OCI-LY1 (cell line): ENCODE data around the gene TUBD1.

ENCODE experiments used
- H2AFZ ChIP-seq: fragments of 200-600 bp; sonication (generic), shearing (Covaris generic); 2 replicates; pipeline ENCODE4 v1.6.0; 2014; ENCODE audit warnings: antibody characterized with exemption, mild to moderate bottlenecking, low read length
- H3F3A ChIP-seq: fragments of 200-600 bp; sonication (generic), shearing (Covaris generic); 2 replicates; pipeline ENCODE4 v1.6.0; 2014; ENCODE audit warnings: mild to moderate bottlenecking, antibody characterized with exemption, low read length, moderate library complexity; ENCODE audit not compliant: insufficient read depth
- H3K27ac ChIP-seq: fragments of 200-600 bp; sonication (generic); 2 replicates; pipeline ENCODE4 v1.5.1; 2014; ENCODE audit warnings: low read length, mixed run types, mild to moderate bottlenecking, low read depth; ENCODE audit not compliant: poor library complexity, severe bottlenecking
- H3K27me3 ChIP-seq: fragments of 200-600 bp; sonication (generic); 2 replicates; pipeline ENCODE4 v1.6.0; 2014; ENCODE audit warnings: antibody characterized with exemption, mild to moderate bottlenecking, low read length, moderate library complexity; ENCODE audit not compliant: insufficient read depth
- H3K36me3 ChIP-seq: fragments of 200-600 bp; sonication (generic); 2 replicates; pipeline ENCODE4 v1.6.1; 2014; ENCODE audit warnings: mild to moderate bottlenecking, antibody characterized with exemption, low read length, moderate library complexity, mixed read lengths; ENCODE audit not compliant: insufficient read depth
- H3K4me1 ChIP-seq: fragments of 200-600 bp; sonication (generic); 2 replicates; pipeline ENCODE4 v1.5.1; 2014; ENCODE audit warnings: mild to moderate bottlenecking, low read length, moderate library complexity; ENCODE audit not compliant: insufficient read depth, severe bottlenecking
- H3K4me2 ChIP-seq: fragments of 200-600 bp; sonication (generic), shearing (Covaris generic); 2 replicates; pipeline ENCODE4 v1.6.1; 2014; ENCODE audit warnings: low read length
- H3K4me3 ChIP-seq: fragments of 200-600 bp; sonication (generic); 2 replicates; pipeline ENCODE4 v1.5.1; 2014; ENCODE audit warnings: low read length, low read depth, mild to moderate bottlenecking, mixed read lengths; ENCODE audit not compliant: poor library complexity, severe bottlenecking
- H3K79me2 ChIP-seq: fragments of 200-600 bp; shearing (Covaris generic); 2 replicates; pipeline ENCODE4 v1.6.1; 2016; ENCODE audit warnings: mixed run types, low read length, mixed read lengths; ENCODE audit not compliant: insufficient read depth
- H3K9ac ChIP-seq: fragments of 200-600 bp; sonication (generic), shearing (Covaris generic); 2 replicates; pipeline ENCODE4 v1.6.1; 2014; ENCODE audit warnings: mild to moderate bottlenecking, low read length, mixed read lengths
- H3K9me2 ChIP-seq: fragments of 200-600 bp; sonication (generic), shearing (Covaris generic); 2 replicates; pipeline ENCODE4 v1.6.1; 2014; ENCODE audit warnings: low read depth, mild to moderate bottlenecking, low read length, mixed read lengths
- H3K9me3 ChIP-seq: fragments of 200-600 bp; shearing (Covaris generic); 2 replicates; pipeline ENCODE4 v1.6.1; 2014; ENCODE audit warnings: low read length, mixed read lengths
- H4K20me1 ChIP-seq: fragments of 200-600 bp; sonication (generic), shearing (Covaris generic); 2 replicates; pipeline ENCODE4 v1.6.0; 2016; ENCODE audit warnings: mild to moderate bottlenecking, low read length; ENCODE audit not compliant: insufficient read depth
- EZH2 ChIP-seq: fragments of 200-600 bp; sonication (generic), shearing (Covaris generic); IDR thresholded peaks from 2 replicates; pipeline ENCODE4 v1.8.0; 2017; ENCODE audit warnings: borderline replicate concordance, mixed run types, mild to moderate bottlenecking, antibody characterized with exemption, low read length, moderate library complexity, mixed read lengths
- TF ChIP-seq, protein P1 (sequence below): fragments of 200-600 bp; sonication (generic), shearing (Covaris generic); IDR thresholded peaks from 2 replicates; pipeline ENCODE4 v1.5.1; 2017; ENCODE audit warnings: mild to moderate bottlenecking, antibody characterized with exemption, low read length, moderate library complexity, mixed read lengths

Gene TUBD1

DNA sequence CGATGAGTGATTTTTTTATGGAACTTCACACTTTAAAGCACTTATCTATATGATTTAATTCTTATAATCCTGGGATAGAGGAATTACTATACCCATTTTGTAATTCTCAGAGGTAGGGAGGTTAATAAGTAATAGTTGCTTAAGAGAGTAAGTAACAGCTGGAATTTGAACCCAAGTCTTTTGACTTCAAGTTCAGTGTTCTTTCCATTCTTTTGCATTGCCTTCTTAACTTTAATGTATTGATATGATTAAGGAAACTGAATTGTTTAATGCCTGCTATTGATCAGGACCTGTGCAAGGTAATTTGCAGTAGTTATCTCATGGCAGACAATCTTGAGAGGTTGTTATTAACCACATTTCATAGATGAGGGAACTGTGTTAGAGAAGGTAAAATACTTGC lies 78.5 kb downstream of the TUBD1 start:
- H3K9me2 ChIP-seq: no peaks in the 10 kb centered on the region
- no peak overlapping the region for H2AFZ ChIP-seq
- H3K27ac ChIP-seq: no peak overlapping the region
- no peaks in the 10 kb centered on the region for H4K20me1 ChIP-seq
- peaks cover 20% of the 10 kb centered on the region; the same call in 1 of the 2 replicates for H3K36me3 ChIP-seq
- no peak overlapping the region for H3K4me3 ChIP-seq
- no peak overlapping the region for H3K4me2 ChIP-seq
- no peaks in the 10 kb centered on the region for H3K4me1 ChIP-seq
- H3F3A ChIP-seq: no peaks in the 10 kb centered on the region
- no peaks in the 10 kb centered on the region for H3K79me2 ChIP-seq
- H3K9ac ChIP-seq: no peak overlapping the region
- no peak for TF ChIP-seq EZH2
- TF ChIP-seq, protein P1, sequence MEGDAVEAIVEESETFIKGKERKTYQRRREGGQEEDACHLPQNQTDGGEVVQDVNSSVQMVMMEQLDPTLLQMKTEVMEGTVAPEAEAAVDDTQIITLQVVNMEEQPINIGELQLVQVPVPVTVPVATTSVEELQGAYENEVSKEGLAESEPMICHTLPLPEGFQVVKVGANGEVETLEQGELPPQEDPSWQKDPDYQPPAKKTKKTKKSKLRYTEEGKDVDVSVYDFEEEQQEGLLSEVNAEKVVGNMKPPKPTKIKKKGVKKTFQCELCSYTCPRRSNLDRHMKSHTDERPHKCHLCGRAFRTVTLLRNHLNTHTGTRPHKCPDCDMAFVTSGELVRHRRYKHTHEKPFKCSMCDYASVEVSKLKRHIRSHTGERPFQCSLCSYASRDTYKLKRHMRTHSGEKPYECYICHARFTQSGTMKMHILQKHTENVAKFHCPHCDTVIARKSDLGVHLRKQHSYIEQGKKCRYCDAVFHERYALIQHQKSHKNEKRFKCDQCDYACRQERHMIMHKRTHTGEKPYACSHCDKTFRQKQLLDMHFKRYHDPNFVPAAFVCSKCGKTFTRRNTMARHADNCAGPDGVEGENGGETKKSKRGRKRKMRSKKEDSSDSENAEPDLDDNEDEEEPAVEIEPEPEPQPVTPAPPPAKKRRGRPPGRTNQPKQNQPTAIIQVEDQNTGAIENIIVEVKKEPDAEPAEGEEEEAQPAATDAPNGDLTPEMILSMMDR: no peak
- H3K27me3 ChIP-seq: no peaks in the 10 kb centered on the region
- H3K9me3 ChIP-seq: no peaks in the 10 kb centered on the region

DNA sequence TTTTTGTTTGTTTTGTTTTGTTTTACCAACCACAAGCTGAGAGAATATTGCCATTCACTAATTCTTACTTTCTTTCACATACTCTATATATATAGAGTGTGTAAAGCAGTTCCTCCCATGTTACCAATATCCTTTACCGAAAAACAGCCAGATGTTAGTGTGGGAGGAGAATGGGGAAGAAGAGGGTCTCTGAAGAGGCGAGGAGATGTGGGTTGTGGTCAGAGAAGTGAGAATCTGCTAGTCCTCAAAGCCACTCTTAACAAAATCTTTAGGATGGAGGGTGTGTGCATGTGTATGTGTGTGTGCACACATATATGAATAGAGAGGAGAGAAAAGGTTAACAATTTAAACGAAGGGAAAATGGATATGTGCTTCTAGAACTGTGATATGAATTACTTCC lies 80.6 kb downstream of the TUBD1 start:
- no peak overlapping the region for H3K4me3 ChIP-seq
- no peak overlapping the region for H3K9ac ChIP-seq
- H3K4me2 ChIP-seq: no peak overlapping the region

DNA sequence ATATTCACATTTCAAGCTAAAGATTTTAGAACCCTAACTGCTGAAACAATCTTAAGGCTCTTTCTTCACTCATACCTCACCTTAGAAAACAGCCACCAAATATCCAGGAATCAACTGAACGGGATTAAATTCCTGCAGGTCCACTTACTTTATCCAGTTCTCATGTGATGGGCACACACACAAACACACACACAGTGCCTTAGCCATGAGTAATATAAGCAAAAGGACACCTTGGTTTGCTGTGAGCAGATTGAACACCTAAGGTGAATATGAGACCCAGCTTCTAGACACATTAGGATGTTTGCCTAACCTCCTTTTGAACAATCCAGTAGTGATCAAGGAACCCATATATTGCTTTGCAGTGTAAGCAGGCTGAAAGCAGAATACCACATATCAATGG lies 81.5 kb downstream of the TUBD1 start:
- H3K4me3 ChIP-seq: no peak overlapping the region
- H3K9me2 ChIP-seq: no peaks in the 10 kb centered on the region
- H3K4me1 ChIP-seq: no peaks in the 10 kb centered on the region
- no peaks in the 10 kb centered on the region for H3K9me3 ChIP-seq
- no peaks in the 10 kb centered on the region for H3F3A ChIP-seq
- no peak overlapping the region for H3K27ac ChIP-seq
- no peak overlapping the region for H3K4me2 ChIP-seq
- peaks cover 20% of the 10 kb centered on the region; the same call in 1 of the 2 replicates for H3K36me3 ChIP-seq
- H3K27me3 ChIP-seq: no peaks in the 10 kb centered on the region
- H3K9ac ChIP-seq: no peak overlapping the region
- H3K79me2 ChIP-seq: no peaks in the 10 kb centered on the region
- no peaks in the 10 kb centered on the region for H4K20me1 ChIP-seq
- TF ChIP-seq EZH2: no peak
- TF ChIP-seq, protein P1: no peak
- H2AFZ ChIP-seq: no peak overlapping the region

More for the DNA sequence above, 80.6 kb downstream of the TUBD1 start:
- Histone ChIP-seq H3K4me1 (no peaks in the 10 kb centered on the region), H2AFZ (no peak overlapping the region), H3K36me3 (peaks cover 20% of the 10 kb centered on the region; the same call in 1 of the 2 replicates), H4K20me1 (no peaks in the 10 kb centered on the region), H3K27me3 (no peaks in the 10 kb centered on the region), H3F3A (no peaks in the 10 kb centered on the region), H3K9me3 (no peaks in the 10 kb centered on the region), H3K9me2 (no peaks in the 10 kb centered on the region), H3K79me2 (no peaks in the 10 kb centered on the region), H3K27ac (no peak overlapping the region)
- no peak for TF ChIP-seq EZH2
- TF ChIP-seq, protein P1: no peak
